ENCODE results near the gene ZFYVE27.

ZFYVE27 gene

DNA sequence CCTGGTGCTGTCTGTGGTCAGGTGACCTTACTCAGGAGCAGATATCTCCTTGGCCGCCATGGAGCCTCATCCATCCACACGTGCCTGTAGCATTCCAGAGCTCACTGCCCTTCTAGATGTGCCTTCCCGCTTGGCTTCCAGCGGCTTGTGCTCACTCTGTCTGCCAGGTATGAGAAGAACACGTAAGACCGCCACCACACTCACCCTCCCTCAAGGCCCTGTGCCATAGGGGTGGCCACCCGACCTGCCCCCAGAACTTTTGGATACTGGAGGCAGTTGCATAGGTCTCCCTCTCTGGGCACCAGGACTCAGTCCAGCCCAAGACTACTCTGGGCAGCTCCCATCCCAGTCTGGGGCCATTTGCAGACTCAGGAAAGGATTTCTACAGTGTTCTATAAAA lies 19.3 kb upstream of the ZFYVE27 start:
- TF ChIP-seq, protein P1, sequence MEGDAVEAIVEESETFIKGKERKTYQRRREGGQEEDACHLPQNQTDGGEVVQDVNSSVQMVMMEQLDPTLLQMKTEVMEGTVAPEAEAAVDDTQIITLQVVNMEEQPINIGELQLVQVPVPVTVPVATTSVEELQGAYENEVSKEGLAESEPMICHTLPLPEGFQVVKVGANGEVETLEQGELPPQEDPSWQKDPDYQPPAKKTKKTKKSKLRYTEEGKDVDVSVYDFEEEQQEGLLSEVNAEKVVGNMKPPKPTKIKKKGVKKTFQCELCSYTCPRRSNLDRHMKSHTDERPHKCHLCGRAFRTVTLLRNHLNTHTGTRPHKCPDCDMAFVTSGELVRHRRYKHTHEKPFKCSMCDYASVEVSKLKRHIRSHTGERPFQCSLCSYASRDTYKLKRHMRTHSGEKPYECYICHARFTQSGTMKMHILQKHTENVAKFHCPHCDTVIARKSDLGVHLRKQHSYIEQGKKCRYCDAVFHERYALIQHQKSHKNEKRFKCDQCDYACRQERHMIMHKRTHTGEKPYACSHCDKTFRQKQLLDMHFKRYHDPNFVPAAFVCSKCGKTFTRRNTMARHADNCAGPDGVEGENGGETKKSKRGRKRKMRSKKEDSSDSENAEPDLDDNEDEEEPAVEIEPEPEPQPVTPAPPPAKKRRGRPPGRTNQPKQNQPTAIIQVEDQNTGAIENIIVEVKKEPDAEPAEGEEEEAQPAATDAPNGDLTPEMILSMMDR (IDR thresholded peaks at IDR 0.05), result no peak

DNA sequence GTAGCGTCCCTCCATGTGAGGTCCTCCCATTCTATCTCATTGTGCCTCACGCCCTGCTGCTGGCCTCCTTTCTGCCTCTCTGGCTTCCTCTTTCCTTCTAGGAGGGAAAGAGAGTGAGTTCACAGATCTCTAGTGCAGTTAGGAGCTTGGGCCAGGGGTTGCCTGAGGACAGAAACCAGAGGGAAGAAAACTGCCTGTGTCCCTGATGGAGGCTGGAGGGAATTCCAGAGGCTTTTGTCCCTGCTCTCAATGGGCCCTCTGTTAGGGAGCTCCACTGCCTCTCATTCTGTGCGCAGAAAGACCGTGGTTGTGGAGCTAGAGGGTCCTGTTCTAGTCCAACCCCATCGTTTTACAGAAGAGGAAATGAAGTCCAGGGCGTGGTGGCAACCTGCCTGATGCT lies 18.8 kb upstream of the ZFYVE27 start:
- TF ChIP-seq, protein P1 (IDR thresholded peaks at IDR 0.05), result no peak
- Histone ChIP-seq H3K9me3 (ENCODE audit: control insufficient read depth, low read length) (no peaks in the 10 kb centered on the region), H2AFZ (no peak overlapping the region), H3K4me1 (peaks cover 5% of the 10 kb centered on the region), H3K36me3 (ENCODE audit: control insufficient read depth, insufficient read depth, low read length) (no peaks in the 10 kb centered on the region), H3K4me3 (ENCODE audit: low read depth, low read length) (no peak overlapping the region), H3K4me2 (ENCODE audit: low read length) (no peak overlapping the region), H3K27ac (no peak overlapping the region), H3K27me3 (ENCODE audit: control insufficient read depth, insufficient read depth, low read length) (no peaks in the 10 kb centered on the region), H3K79me2 (no peaks in the 10 kb centered on the region), H3K9ac (no peak overlapping the region)

More for the DNA sequence above, 19.3 kb upstream of the ZFYVE27 start:
- H3K79me2 ChIP-seq, result no peaks in the 10 kb centered on the region
- no peaks in the 10 kb centered on the region for H3K36me3 ChIP-seq (ENCODE audit: control insufficient read depth, insufficient read depth, low read length)
- no peak overlapping the region for H3K4me3 ChIP-seq (ENCODE audit: low read depth, low read length)
- H3K27ac ChIP-seq, result no peak overlapping the region
- H3K9me3 ChIP-seq (ENCODE audit: control insufficient read depth, low read length), result no peaks in the 10 kb centered on the region
- H3K4me2 ChIP-seq (ENCODE audit: low read length), result no peak overlapping the region
- H2AFZ ChIP-seq, result no peak overlapping the region
- no peak overlapping the region for H3K9ac ChIP-seq
- H3K27me3 ChIP-seq (ENCODE audit: control insufficient read depth, insufficient read depth, low read length), result no peaks in the 10 kb centered on the region
- H3K4me1 ChIP-seq, result peaks cover 5% of the 10 kb centered on the region

DNA sequence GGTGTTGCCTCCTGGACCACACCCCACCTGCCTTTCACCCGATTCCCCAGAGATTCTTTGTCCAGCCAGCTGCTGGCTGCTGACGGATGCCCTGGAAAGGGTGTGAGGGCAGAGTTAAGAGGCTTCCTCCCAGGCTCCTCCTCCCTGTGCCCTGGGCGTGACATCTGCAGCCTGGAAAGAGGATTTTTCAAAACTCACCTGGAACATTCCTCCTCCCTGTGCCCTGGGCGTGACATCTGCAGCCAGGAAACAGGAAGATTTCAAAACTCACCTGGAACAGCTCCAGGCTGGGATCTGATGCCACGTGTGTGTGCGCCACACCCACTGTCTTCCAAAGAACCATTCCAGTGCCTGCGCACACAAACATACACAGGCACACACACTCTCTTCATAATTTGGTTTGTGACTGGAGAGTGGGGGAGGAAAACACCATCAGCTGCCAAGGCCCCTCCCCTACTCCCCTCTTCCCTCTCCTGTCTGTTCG lies 18.2 kb upstream of the ZFYVE27 start:
- H3K9ac ChIP-seq, result no peak overlapping the region
- TF ChIP-seq, protein P1 (IDR thresholded peaks at IDR 0.05), result no peak

DNA sequence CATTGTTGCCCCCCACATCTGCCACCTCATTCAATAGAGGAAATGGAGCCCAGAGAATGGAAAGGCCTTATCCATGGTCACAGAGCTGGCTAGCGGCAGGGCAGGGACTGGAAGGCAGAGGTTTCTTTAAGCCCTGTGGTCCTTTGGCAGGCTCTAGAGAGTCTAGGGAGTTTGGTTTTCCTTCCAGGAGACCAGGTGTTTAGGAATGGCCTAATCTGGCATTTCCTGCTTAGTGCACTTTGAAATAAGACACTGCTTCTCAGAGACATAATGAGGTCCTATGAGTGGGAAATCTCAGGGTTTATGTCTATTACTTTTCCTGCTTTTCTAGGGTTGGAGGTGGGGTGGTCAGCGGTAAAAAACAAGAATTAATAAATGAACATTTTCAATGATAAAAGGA lies 17.3 kb upstream of the ZFYVE27 start:
- Histone ChIP-seq H3K36me3 (ENCODE audit: control insufficient read depth, insufficient read depth, low read length) (no peaks in the 10 kb centered on the region), H3K9ac (no peak overlapping the region), H3K4me3 (ENCODE audit: low read depth, low read length) (no peak overlapping the region), H3K27me3 (ENCODE audit: control insufficient read depth, insufficient read depth, low read length) (no peaks in the 10 kb centered on the region), H2AFZ (no peak overlapping the region), H3K9me3 (ENCODE audit: control insufficient read depth, low read length) (no peaks in the 10 kb centered on the region), H3K4me1 (peaks cover 5% of the 10 kb centered on the region), H3K27ac (no peak overlapping the region), H3K4me2 (ENCODE audit: low read length) (no peak overlapping the region), H3K79me2 (no peaks in the 10 kb centered on the region)
- TF ChIP-seq, protein P1 (IDR thresholded peaks at IDR 0.05), result no peak

More for the DNA sequence above, 18.2 kb upstream of the ZFYVE27 start:
- peaks cover 5% of the 10 kb centered on the region for H3K4me1 ChIP-seq
- no peak overlapping the region for H2AFZ ChIP-seq
- H3K27me3 ChIP-seq (ENCODE audit: control insufficient read depth, insufficient read depth, low read length), result no peaks in the 10 kb centered on the region
- no peak overlapping the region for H3K27ac ChIP-seq
- no peak overlapping the region for H3K4me2 ChIP-seq (ENCODE audit: low read length)
- H3K4me3 ChIP-seq (ENCODE audit: low read depth, low read length), result no peak overlapping the region
- no peaks in the 10 kb centered on the region for H3K9me3 ChIP-seq (ENCODE audit: control insufficient read depth, low read length)
- no peaks in the 10 kb centered on the region for H3K36me3 ChIP-seq (ENCODE audit: control insufficient read depth, insufficient read depth, low read length)
- H3K79me2 ChIP-seq, result no peaks in the 10 kb centered on the region
